ENCODE measurements around the gene STXBP6.

STXBP6 gene

GRCh38 chr14:24857277-24857676 is 192.7 kb downstream of the STXBP6 start:
- TF ChIP-seq CTCF (conservative IDR thresholded peaks at IDR 0.05; ENCODE audit: low read length): no peak
- H3K4me3 ChIP-seq (ENCODE audit: low read length): no peak overlapping the region
- no peak for DNase-seq (ENCODE audit: low read depth)

- H3K4me3 ChIP-seq (ENCODE audit: low read length): no peak overlapping the region
- DNase-seq (ENCODE audit: low read depth): no peak
- TF ChIP-seq CTCF (conservative IDR thresholded peaks at IDR 0.05; ENCODE audit: low read length): no peak
These were observed 196.5 kb downstream of the STXBP6 start for GRCh38 chr14:24853446-24853845.

- no peak for DNase-seq (ENCODE audit: low read depth)
- H3K4me3 ChIP-seq (ENCODE audit: low read length): no peak overlapping the region
- no peak for TF ChIP-seq CTCF (conservative IDR thresholded peaks at IDR 0.05; ENCODE audit: low read length)
These were observed 197.5 kb downstream of the STXBP6 start for GRCh38 chr14:24852312-24853060.

- H3K4me3 ChIP-seq (ENCODE audit: low read length): no peak overlapping the region
- TF ChIP-seq CTCF (conservative IDR thresholded peaks at IDR 0.05; ENCODE audit: low read length): no peak
- DNase-seq (ENCODE audit: low read depth): no peak
These were observed 198.1 kb downstream of the STXBP6 start for GRCh38 chr14:24851837-24852236.

- no peak overlapping the region for H3K4me3 ChIP-seq (ENCODE audit: low read length)
- no peak for TF ChIP-seq CTCF (conservative IDR thresholded peaks at IDR 0.05; ENCODE audit: low read length)
- DNase-seq (ENCODE audit: low read depth): no peak
These were observed 198.5 kb downstream of the STXBP6 start for GRCh38 chr14:24851406-24851805.

- DNase-seq (ENCODE audit: low read depth): no peak
- TF ChIP-seq CTCF (conservative IDR thresholded peaks at IDR 0.05; ENCODE audit: low read length): no peak
- no peak overlapping the region for H3K4me3 ChIP-seq (ENCODE audit: low read length)
These were observed 199.9 kb downstream of the STXBP6 start for GRCh38 chr14:24850072-24850471.

GRCh38 chr14:24849471-24849870 is 200.5 kb downstream of the STXBP6 start:
- no peak overlapping the region for H3K4me3 ChIP-seq (ENCODE audit: low read length)
- peak; percentile 49 for DNase-seq (ENCODE audit: low read depth)
- TF ChIP-seq CTCF (conservative IDR thresholded peaks at IDR 0.05; ENCODE audit: low read length): no peak

Data from AG10803 (cell line).